GM19438 (cell line): ENCODE measurements around the gene PURA.
"Not testable (repeated sequence)": the region's sequence is repeated elsewhere in the genome, so short reads cannot be mapped to it uniquely, and the experiment has no call there.

Source experiments
- ATAC-seq: cut with Tn5 transposase; IDR thresholded peaks from one replicate; pipeline ENCODE4 v1.9.1; 2021; ENCODE audit warnings: low read depth; ENCODE audit not compliant: unreplicated experiment

Gene PURA

DNA sequence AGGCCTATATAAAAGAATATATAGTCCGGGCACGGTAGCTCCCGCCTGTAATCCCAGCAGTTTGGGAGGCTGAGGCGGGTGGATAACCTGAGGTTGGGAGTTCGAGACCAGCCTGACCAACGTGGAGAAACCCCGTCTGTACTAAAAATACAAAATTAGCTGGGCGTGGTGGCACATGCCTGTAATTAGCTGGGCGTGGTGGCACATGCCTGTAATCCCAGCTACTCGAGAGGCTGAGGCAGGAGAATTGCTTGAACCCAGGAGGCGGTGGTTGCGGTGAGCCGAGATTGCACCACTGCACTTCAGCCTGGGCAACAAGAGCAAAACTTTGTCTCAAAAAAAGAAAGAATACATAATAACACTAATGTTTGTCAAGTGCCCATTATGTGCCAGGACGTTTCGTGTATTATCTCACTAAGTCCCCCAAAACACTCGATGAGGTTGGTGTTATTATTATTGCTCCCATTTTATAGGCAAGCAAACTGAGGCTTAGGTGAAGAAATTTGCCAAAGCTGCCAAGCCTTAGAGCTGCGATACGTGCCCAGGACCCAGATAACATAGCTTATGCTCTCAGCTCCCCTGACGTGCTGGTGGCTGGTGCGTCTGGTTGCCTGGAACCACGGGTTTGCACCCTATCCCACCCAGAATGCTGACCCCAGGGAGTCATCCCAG lies 40.9 kb downstream of the PURA start:
- ATAC-seq, result not testable (repeated sequence)

DNA sequence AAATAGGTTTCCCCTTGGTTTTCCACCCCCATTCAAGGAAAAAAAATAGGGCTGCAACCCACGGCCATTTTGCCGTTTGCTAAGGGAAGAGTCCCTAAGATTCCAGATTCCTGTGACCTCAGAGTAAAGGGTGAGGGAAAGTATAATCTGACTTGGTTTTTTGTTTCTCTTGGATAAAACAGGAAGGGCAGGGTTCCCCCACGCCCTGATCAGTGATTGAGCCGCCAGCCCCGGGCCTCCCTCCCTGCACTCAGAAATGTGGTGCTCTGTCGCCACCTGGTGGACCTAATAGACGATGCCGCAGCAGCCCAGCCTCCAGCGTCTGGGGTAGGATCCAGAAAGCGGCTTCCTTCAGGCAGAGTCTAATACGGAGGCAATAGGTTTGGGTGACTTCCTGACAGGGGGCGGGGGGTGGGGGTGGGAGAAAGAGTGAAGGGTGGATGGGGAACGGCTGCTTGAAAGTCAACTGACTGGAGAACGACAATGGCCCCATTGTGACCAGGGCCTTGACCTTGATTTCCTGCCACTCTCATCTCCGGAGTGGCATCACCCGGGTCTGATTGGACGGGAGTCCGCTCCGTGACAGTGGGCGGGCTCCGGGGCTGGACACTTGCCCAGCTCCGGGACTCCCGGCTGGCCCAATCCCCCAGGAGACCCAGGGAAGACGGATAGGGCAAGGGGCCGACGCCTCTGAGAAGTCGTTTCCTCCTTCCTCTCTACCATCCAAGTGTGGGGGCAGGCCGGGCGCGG lies 43.3 kb downstream of the PURA start:
- peak; percentile 95 for ATAC-seq

DNA sequence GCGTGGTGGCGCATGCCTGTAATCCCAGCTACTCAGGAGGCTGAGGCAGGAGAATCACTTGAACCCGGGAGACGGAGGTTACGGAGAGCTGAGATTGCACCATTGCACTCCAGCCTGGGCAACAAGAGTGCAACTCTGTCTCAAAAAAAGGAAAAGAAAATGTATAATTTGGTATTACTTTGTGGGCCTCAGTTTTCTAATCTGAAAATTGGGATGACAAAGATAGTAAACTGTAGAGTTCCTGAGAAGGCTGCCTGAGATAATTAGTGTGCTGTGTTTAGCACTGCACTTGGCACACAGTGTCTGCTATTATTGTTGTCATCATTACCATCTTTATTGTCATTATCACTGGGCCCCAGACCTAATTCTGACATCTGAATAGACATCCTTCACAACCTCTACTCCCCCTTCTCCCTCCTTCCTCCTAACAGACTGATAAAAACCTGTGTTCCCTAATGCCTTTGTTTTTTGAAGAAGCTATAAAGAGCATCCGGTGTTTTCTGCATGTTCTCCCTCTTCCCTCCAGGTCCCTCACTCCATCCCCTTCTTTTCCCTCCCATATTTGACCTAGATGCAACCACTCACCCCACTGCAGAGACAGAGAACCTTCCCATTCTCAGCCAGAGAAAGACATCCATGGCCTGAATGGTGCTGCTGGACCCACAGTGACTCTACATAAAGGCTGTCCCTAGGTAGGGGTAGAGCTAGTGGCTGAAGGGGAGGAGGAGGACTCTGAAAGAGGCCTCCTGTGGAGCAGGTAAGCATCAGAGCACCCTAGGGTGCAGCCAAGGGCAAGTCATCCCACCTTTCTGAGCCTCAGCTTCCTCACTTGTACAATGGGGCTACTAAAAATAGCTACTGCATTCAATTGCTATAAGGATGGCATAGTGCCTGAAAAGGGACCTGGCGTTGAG lies 45.4 kb downstream of the PURA start:
- no peak for ATAC-seq

DNA sequence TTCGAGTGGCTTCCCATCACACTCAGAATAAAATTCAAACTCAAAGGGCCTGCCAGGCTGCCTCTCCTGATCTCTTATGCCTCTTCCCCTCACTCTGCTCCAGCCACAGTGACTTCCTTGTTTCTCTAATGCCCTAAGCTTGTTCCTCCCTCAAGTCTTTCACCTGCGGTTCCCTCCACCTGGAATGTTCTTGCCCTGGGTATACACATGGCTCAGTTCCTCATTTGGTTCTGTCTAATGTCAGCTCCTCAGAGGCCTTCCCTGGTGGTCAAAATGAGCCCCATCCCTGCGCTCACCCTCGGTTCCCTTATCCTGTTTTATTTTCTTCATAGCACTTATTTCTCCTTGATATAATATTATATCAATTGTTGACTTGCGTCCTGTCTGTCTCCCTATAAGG lies 48.4 kb downstream of the PURA start:
- no peak for ATAC-seq

DNA sequence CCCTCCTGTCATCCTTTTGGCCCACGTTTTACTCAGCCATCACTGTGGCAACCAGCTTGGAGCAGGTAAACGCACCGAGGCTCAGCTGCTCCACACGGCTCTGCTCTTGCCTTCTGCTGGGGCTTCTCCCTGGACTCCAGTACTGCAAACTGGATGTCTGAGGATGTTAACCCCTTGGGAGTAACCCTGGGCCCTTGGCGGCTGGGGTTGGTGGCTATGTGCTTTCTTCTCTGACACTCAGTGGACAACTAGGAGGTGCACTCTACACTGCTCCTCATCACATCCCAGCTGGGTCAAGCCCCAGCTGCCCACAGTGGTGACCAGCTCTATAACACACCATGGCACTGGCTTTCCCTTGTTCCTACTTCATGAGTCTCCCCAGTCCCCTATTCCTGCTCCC lies 48.9 kb downstream of the PURA start:
- ATAC-seq, result no peak

DNA sequence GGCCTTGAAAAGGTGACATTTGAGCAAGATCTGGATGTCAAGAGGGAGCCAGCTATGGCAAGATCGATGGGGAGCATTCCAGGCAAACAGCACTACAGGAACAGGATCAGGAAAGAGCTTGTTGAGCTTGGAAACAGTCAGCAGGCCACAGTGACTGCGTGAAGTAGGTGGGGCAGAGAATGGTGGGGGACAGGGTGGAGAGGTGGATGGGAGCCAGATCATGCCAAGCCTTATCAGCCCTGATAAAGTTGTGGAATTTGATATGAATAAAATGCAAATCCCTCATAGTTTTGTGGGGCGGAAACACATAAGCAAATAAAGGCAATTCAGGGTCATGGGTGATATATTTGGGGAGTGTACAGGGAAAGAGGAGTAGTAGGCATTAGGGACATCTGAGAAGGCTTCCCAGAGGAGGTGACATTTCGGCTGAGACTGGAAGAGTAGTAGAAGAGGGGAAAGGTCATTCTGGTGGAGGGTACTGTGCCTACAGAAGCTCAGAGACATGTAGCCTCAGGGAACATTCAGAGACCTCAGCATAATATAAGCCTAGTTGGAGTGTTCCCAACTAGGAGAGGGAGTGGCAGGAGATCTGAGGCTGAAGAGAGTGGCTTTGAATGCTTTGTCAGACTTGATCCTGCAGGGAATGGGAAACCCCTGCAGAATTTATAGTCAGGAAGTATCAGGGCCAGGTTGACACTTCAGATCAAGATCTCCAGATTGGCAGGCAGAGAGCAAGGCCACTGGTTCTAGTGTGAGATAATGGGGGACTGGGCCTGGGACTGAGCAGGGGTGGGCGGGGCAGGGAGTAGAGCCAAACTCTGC lies 51.4 kb downstream of the PURA start:
- ATAC-seq, result no peak

DNA sequence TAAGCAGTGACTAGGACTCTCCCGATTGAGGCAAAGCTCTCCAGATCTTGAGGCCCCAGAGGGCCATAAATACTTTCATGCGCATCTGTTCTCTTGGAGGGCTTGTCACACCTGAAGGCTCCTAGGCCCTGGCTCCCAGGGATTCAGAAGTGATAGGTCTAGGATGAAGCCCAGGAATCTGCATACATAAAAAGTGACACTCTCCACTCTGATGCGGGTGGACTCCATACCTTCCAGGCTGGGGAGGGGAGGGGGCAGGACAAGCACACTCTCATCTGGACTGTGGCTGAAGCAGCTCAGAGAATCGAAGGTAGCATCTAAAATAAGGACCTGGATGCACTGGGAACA lies 52.0 kb downstream of the PURA start:
- ATAC-seq, result no peak

DNA sequence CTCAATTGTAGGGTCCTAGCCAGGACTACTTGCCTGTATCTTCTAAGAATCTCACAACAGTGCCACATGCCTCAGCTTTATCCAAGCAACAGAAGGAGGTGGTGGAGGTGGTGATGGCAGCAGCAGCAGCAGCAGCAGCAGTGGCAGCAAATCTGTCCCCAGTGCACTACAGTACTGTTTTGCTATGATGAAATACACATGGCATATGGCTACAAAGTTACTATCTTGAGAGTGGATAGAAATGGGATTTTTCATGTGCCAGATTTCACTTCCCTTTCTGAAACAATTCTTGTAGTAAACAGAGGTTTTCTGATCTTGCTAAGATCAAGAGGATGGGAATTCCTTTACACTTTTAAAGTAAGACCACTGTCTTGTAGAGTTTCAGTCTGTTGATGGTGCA lies 53.0 kb downstream of the PURA start:
- no peak for ATAC-seq

DNA sequence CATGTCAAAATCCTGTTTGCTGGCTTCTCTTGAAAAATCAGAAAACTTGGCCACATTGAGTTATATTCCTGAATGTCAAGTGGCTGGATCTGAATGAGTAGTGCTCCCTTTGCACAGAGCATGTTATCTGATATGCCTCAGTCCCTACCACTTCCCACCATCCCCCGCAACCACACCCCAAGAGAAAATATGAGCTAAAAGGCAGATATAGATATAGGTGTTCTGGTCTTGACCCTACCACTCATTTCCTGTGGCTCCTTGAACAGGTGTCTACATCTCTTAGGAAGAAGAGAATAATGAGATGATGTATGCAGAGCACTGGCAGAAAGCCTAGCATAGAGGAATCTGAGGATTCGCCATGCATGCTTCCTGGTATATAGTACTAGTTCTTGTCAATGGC lies 54.5 kb downstream of the PURA start:
- ATAC-seq, result no peak

DNA sequence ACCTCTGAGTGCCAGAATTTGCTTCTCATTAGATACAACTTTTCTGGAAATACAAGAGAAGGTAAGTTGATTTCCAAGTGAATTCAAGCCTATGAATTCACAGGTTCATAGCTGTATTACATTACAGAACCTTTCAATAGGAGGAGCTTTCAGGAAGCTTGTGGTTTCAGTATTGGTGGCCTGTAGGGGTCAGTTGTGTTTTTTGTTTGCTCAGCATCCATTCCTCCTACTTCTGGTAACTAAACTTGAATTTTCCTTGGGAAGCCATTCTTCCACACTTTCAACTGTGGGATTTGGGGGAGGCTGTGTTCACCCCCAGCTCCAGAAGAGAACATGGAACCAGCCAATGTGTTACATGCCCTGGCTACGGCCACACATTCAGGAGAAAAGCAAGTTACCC lies 55.5 kb downstream of the PURA start:
- ATAC-seq, result no peak

DNA sequence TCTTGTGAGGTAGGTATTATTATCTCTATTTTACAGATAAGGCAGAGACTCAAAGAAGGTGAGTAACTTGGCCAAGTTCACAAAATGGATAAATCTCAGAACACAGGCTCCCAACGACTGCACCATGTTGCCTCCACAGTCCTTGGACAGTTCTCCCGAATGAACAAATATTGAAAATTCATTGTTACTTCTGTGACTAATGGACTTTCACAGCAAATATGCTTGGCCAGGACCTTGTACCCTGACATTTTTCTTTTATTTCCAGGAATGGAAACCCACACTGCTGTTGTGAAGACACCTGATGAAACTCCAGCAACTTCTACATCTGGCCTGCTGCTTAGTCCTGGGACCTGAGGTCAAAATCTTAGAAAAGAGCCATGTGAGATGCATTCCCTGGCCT lies 58.6 kb downstream of the PURA start:
- no peak for ATAC-seq

DNA sequence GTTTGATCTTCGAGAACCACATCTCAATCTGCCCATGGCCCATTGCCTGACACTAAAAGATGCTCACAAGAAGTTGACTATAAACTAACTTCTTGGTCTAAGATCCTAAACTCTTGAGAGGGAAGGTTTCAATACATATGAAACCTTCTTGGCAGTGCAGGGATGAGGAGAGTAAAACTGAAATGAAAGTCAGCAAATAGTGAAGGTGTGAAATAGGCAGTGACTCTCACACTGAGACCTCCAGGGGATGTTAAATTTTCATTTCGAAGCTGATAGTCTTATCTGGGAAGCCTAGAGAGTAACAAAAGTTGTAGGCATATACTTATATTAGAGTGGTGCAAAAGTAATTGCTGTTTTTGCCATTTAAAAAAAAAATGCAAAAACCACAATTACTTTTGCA lies 60.1 kb downstream of the PURA start:
- ATAC-seq, result no peak

DNA sequence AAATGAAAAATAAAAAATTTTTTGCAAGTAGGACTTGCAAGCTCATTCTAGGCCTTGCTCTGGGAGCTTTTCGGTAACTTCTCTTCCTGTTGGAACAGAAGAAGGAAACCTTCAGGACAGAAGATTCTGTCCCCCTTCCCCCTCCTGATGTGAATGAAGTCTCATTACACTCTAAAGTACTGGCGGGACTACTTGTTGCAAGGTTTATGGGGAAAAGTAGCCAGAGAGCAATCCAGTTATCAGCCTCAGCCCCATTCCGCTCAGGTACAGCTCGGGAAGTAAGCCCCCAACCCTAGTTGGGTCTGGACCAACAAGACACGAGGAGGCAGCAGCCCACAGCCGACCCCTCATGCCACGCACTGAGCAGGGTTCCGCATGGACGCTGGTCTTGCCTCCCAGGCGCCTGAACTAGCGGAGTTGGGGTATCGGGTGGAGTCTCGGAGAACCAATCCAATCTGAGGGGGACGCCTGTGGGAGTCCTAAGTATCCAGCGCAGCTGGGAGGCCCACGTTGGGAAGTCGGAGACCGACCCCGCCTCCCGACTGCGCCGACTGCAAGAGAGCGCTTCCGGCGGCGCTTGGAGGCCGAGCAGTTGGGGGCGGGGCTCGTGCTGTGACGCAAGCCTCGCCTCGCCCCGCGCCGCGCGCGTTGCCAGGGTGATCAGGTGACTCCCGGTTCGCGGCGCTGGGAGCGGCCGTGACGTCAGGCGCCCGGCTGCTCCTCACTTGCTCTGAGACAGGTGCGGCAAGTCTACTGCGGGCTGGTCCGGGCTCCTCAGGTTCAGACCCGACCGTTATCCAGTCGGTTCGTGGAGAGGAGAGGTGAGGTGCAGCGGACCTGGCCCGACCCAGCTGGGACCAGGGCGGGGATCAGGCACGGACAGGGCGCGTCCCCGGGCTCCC lies 60.8 kb downstream of the PURA start, which contains the start of gene CYSTM1:
TSS of gene CYSTM1 (plus strand) at position 724 of the 902 bp plus-strand sequence. CDS start 19,278 bp downstream, outside the sequence.
- ATAC-seq, result peak; percentile 88
